Mesenchymal stem cell (in vitro differentiated cells and primary cell): ENCODE data around the gene GKN2.

Source experiments
- DNase-seq: peaks from one replicate; pipeline ENCODE4 v3.0.0-alpha.2; 2013
- H2AFZ ChIP-seq: one replicate; pipeline ENCODE4 v1.6.1; 2013; ENCODE audit warnings: low read depth, mild to moderate bottlenecking, control low read depth, inconsistent platforms, low read length, moderate library complexity
- H2AK5ac ChIP-seq: 2 replicates; pipeline ENCODE4 v1.6.1; 2013; ENCODE audit warnings: low read length, moderate library complexity, mild to moderate bottlenecking, inconsistent platforms; ENCODE audit not compliant: severe bottlenecking
- H2BK120ac ChIP-seq: one replicate; pipeline ENCODE4 v1.6.1; 2013; ENCODE audit warnings: low read depth, mild to moderate bottlenecking, inconsistent platforms, low read length, moderate library complexity
- H2BK12ac ChIP-seq, 2 experiments: one replicate each; pipeline ENCODE4 v1.6.1; 2013; ENCODE audit warnings: inconsistent platforms in 2 of 2, low read length in 2 of 2, mild to moderate bottlenecking in 2 of 2, moderate library complexity in 2 of 2, control low read depth in 1 of 2
- H2BK15ac ChIP-seq: one replicate; pipeline ENCODE4 v1.6.1; 2013; ENCODE audit warnings: mild to moderate bottlenecking, low read depth, inconsistent platforms; ENCODE audit not compliant: poor library complexity, severe bottlenecking
- H2BK5ac ChIP-seq: 2 replicates; pipeline ENCODE4 v1.6.1; 2013; ENCODE audit warnings: low read depth, mild to moderate bottlenecking, low read length, control low read depth, inconsistent platforms; ENCODE audit not compliant: poor library complexity, severe bottlenecking
- H3K14ac ChIP-seq, 2 experiments: one replicate each; pipeline ENCODE4 v1.6.1; 2013; ENCODE audit warnings: inconsistent platforms in 2 of 2, low read length in 2 of 2, control low read depth in 1 of 2, mild to moderate bottlenecking in 1 of 2, moderate library complexity in 1 of 2
- H3K18ac ChIP-seq, 2 experiments: one replicate each; pipeline ENCODE4 v1.6.1; 2013; ENCODE audit warnings: inconsistent platforms in 2 of 2, low read length in 2 of 2, control low read depth in 1 of 2, low read depth in 1 of 2, mild to moderate bottlenecking in 1 of 2
- H3K23ac ChIP-seq, 2 experiments: one replicate each; pipeline ENCODE4 v1.6.1; 2013; ENCODE audit warnings: inconsistent platforms in 2 of 2, low read length in 2 of 2, mild to moderate bottlenecking in 2 of 2, moderate library complexity in 2 of 2, control low read depth in 1 of 2
- H3K27ac ChIP-seq: 2 replicates; pipeline ENCODE4 v1.5.1; 2013; ENCODE audit warnings: mild to moderate bottlenecking, moderate library complexity, low read length, control low read depth, inconsistent platforms; ENCODE audit not compliant: poor library complexity, severe bottlenecking
- H3K27me3 ChIP-seq, 2 experiments: 2 replicates each; pipeline versions ENCODE4 v1.6.1 to v1.7.0; 2013; ENCODE audit warnings: low read length in 2 of 2, mild to moderate bottlenecking in 2 of 2, moderate library complexity in 2 of 2, control low read depth in 1 of 2, inconsistent platforms in 1 of 2; ENCODE audit not compliant: control insufficient read depth in 1 of 2, insufficient read depth in 1 of 2
- H3K36me3 ChIP-seq, 2 experiments: 2 replicates each; pipeline versions ENCODE4 v1.6.1 to v1.7.0; 2013; ENCODE audit warnings: low read length in 2 of 2, control low read depth in 1 of 2, inconsistent platforms in 1 of 2, low read depth in 1 of 2, mild to moderate bottlenecking in 1 of 2; ENCODE audit not compliant: insufficient read depth in 2 of 2, control insufficient read depth in 1 of 2
- H3K4ac ChIP-seq, 2 experiments: one replicate each; pipeline ENCODE4 v1.6.1; 2013; ENCODE audit warnings: inconsistent platforms in 2 of 2, low read length in 2 of 2, mild to moderate bottlenecking in 2 of 2, moderate library complexity in 2 of 2, control low read depth in 1 of 2, low read depth in 1 of 2
- H3K4me1 ChIP-seq: 2 replicates; pipeline ENCODE4 v1.6.1; 2013; ENCODE audit warnings: low read depth, low read length, control low read depth; ENCODE audit not compliant: control insufficient read depth, insufficient read depth
- H3K4me2 ChIP-seq: 2 replicates; pipeline ENCODE4 v1.6.1; 2013; ENCODE audit warnings: low read length, mild to moderate bottlenecking, inconsistent platforms; ENCODE audit not compliant: poor library complexity, severe bottlenecking
- H3K4me3 ChIP-seq, 2 experiments: 2 replicates each; pipeline versions ENCODE4 v1.5.1 to v1.7.0; 2013; ENCODE audit warnings: low read length in 2 of 2, mild to moderate bottlenecking in 2 of 2, control low read depth in 1 of 2, low read depth in 1 of 2; ENCODE audit not compliant: insufficient read depth in 1 of 2
- H3K79me1 ChIP-seq: replicated peaks from 2 replicates; pipeline ENCODE4 v1.6.1; 2013; ENCODE audit warnings: mild to moderate bottlenecking, control low read depth, low read length, inconsistent platforms; ENCODE audit not compliant: poor library complexity, severe bottlenecking
- H3K9ac ChIP-seq: 2 replicates; pipeline ENCODE4 v1.7.0; 2013; ENCODE audit warnings: mild to moderate bottlenecking, low read length, moderate library complexity
- H3K9me3 ChIP-seq: 2 replicates; pipeline ENCODE4 v1.7.0; 2013; ENCODE audit warnings: mild to moderate bottlenecking, low read length; ENCODE audit not compliant: control insufficient read depth
- H4K8ac ChIP-seq: one replicate; pipeline ENCODE4 v1.6.1; 2013; ENCODE audit warnings: inconsistent platforms, mild to moderate bottlenecking, low read length, moderate library complexity
- H4K91ac ChIP-seq: one replicate; pipeline ENCODE4 v1.6.1; 2013; ENCODE audit warnings: mild to moderate bottlenecking, low read length, inconsistent platforms
- WGBS: methylation state at CpG from one replicate; pipeline ENCODE4 v1.1.7; 2013; ENCODE audit warnings: mixed read lengths; 5-methylcytosine and 5-hydroxymethylcytosine counted together

The GKN2 gene

DNA sequence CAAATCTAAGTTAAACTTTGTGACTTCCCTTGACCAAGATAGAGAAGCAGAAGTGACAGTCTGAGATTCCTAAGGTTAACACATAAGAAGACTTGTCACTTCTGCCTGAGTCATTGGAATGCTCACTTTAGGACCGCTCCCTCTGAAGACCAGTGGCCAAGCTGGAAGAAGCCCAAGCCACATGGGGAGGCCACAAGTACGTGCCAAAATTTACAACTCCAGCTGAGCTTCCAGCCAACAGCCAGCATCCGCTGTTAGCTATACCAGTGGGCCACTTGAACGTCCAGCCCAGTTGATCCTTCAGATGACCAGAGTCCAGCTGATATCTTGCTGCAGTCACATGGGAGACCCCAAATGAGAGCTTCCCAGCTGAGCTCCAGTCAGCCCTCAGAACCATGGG is 42.2 kb upstream of the GKN2 start:
- Histone ChIP-seq H4K91ac (peak overlapping the region; percentile 34), H3K4me1 (peaks cover 2% of the 10 kb centered on the region), H3K14ac (no peak overlapping the region), H2BK12ac (peak overlapping the region in 1 of 2 experiments; percentile 75), H3K4me3 (no peak overlapping the region), H2BK5ac (no peak overlapping the region), H3K79me1 (no peaks in the 10 kb centered on the region), H3K23ac (no peak overlapping the region), H3K4me2 (no peak overlapping the region), H3K27me3 (peaks cover 0 to 4% of the 10 kb centered on the region in 2 experiments), H2AK5ac (no peak overlapping the region), H3K9ac (no peak overlapping the region), H3K27ac (no peak overlapping the region), H2AFZ (no peak overlapping the region), H3K18ac (peak overlapping the region in 1 of 2 experiments; percentile 28), H2BK15ac (no peak overlapping the region), H3K9me3 (peaks cover 7% of the 10 kb centered on the region), H3K36me3 (no peaks in the 10 kb centered on the region), H4K8ac (peak overlapping the region; percentile 20), H2BK120ac (no peak overlapping the region), H3K4ac (peak overlapping the region in 1 of 2 experiments; percentile 2)
- DNase-seq: no peak
- WGBS: 71% methylated on average over 4 of the region's 4 CpGs

DNA sequence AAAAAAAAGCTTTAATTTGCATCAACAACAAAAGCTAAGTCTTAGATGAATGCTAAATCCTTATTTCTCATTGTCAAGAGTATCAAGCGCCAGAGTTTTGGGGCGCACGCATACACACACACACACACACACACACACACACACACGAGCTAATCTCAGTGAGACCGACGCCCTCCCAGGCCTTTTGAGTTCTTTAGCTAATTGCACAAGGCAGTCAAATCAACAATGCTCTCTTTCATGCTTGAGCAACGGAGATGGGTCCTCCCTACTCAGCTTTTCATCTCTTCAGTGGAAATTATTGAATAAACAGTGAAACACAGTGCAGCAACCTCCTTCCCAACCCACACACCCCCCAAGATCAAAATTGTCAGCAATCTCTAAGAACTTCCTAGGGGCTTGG is 41.0 kb upstream of the GKN2 start:
- no peak overlapping the region for H3K4me3 ChIP-seq
- peaks cover 1% of the 10 kb centered on the region for H3K9me3 ChIP-seq
- WGBS: 91% methylated on average over 7 of the region's 7 CpGs
- DNase-seq: no peak
- H3K23ac ChIP-seq: no peak overlapping the region
- H3K18ac ChIP-seq: no peak overlapping the region
- H3K14ac ChIP-seq: no peak overlapping the region
- no peak overlapping the region for H4K91ac ChIP-seq
- no peak overlapping the region for H3K4ac ChIP-seq
- no peak overlapping the region for H2BK15ac ChIP-seq
- no peaks in the 10 kb centered on the region for H3K36me3 ChIP-seq
- no peak overlapping the region for H2AK5ac ChIP-seq
- no peak overlapping the region for H2BK120ac ChIP-seq
- no peak overlapping the region for H2BK5ac ChIP-seq
- H3K4me2 ChIP-seq: no peak overlapping the region
- no peaks in the 10 kb centered on the region for H3K79me1 ChIP-seq
- H3K4me1 ChIP-seq: peaks cover 2% of the 10 kb centered on the region
- no peak overlapping the region for H2AFZ ChIP-seq
- H3K27ac ChIP-seq: no peak overlapping the region
- peaks cover 0 to 6% of the 10 kb centered on the region in 2 experiments for H3K27me3 ChIP-seq
- no peak overlapping the region for H3K9ac ChIP-seq
- H4K8ac ChIP-seq: no peak overlapping the region
- no peak overlapping the region for H2BK12ac ChIP-seq

DNA sequence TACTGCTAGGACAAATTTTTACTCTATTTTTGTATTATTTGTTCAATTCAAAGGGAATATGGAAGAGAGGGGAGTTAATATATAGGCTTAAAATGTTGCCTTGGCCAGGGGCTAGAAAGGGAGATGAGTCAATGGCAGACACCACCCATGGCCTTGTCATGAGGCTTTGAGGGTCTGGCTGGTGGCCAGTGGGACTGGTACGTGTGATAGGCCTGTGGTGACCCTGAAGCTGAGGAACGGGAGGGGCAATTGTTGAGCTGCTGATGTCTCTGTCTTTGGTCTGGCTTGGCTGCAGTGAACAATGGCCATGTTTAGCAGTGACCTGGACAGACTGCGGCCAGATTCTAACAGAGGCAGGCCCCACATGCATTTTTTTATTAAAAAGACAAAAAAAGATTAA is 40.2 kb upstream of the GKN2 start:
- no peak overlapping the region for H2BK120ac ChIP-seq
- no peak overlapping the region for H3K18ac ChIP-seq
- H3K79me1 ChIP-seq: no peaks in the 10 kb centered on the region
- no peak overlapping the region for H3K14ac ChIP-seq
- no peak overlapping the region for H4K91ac ChIP-seq
- no peak for DNase-seq
- H3K27me3 ChIP-seq: peaks cover 0 to 6% of the 10 kb centered on the region in 2 experiments
- no peak overlapping the region for H4K8ac ChIP-seq
- H2BK15ac ChIP-seq: no peak overlapping the region
- H2BK5ac ChIP-seq: no peak overlapping the region
- H3K4me2 ChIP-seq: no peak overlapping the region
- no peaks in the 10 kb centered on the region for H3K9me3 ChIP-seq
- H2AFZ ChIP-seq: no peak overlapping the region
- H3K27ac ChIP-seq: no peak overlapping the region
- no peaks in the 10 kb centered on the region for H3K36me3 ChIP-seq
- H3K4me1 ChIP-seq: peaks cover 2% of the 10 kb centered on the region
- WGBS: 88% methylated on average over 2 of the region's 3 CpGs
- H2BK12ac ChIP-seq: no peak overlapping the region
- no peak overlapping the region for H3K4me3 ChIP-seq
- no peak overlapping the region for H3K9ac ChIP-seq
- H3K23ac ChIP-seq: no peak overlapping the region
- no peak overlapping the region for H2AK5ac ChIP-seq
- H3K4ac ChIP-seq: no peak overlapping the region

DNA sequence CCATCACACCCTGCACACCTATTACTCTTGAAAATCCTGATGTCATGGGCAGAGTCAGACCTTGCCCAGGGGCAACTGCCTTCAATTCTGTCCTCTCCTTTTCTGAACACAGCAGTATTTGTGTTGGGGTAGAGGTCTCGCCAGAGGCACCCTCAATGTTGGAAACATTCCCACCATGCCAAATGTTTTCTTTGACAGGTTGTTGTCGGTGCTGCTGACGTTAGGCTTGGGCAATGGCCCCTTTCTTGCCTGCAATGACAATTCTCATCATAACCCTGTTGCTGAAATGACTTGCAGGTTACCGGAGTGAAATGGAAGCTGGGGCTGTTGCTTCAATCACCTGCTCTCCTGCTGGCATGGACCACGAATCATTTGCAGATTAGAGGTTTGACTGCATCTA is 39.6 kb upstream of the GKN2 start:
- Histone ChIP-seq H2BK120ac (no peak overlapping the region), H2BK5ac (no peak overlapping the region), H3K27ac (no peak overlapping the region), H3K36me3 (no peaks in the 10 kb centered on the region), H3K9ac (no peak overlapping the region), H3K9me3 (no peaks in the 10 kb centered on the region), H3K4me3 (no peak overlapping the region), H3K4me1 (no peaks in the 10 kb centered on the region), H2BK12ac (no peak overlapping the region), H4K91ac (no peak overlapping the region), H3K14ac (no peak overlapping the region), H4K8ac (no peak overlapping the region), H3K18ac (no peak overlapping the region), H3K4ac (no peak overlapping the region), H2BK15ac (no peak overlapping the region), H2AFZ (no peak overlapping the region), H3K23ac (no peak overlapping the region), H3K79me1 (no peaks in the 10 kb centered on the region), H3K4me2 (no peak overlapping the region), H3K27me3 (peaks cover 0 to 6% of the 10 kb centered on the region in 2 experiments), H2AK5ac (no peak overlapping the region)
- WGBS: 87% methylated on average over 5 of the region's 5 CpGs
- no peak for DNase-seq
